ENCODE data around the gene CD22. TPM values are rescaled to one million over a fixed set of nuclear protein-coding genes. Genes with fewer than 3 reads are reported as not detected.

The CD22 gene
- not detected for total RNA-seq
- long read RNA-seq, partial matches to known transcripts, result 0 of 1 reads
- long read RNA-seq, other reads (novel, unspliced or antisense), result 1 of 1 reads

DNA sequence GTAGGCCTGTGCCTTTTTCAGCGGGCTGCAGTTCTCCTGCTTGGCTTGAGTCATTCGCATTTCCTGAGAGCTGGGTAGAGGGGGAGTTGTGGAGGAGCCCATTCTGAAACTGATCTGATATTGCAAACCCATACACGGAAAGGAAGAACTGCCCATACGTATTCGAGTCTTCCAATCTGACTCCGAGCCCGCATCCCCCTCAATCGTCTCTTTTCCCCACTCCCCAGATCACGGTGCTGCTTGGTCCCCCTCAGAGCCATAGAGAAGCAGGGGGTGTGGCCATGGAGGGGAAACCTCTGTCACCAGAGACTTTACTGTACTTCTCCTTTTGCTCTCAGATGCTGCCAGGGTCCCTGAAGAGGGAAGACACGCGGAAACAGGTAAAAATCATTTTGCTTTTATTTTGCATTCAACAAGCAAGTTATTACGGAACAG lies at the start of gene CD22:
CD22 (plus strand) TSS at position 337 of the 435 bp plus-strand sequence. CDS start 2,854 bp downstream, outside the sequence.
- peaks cover 75% of the 10 kb centered on the region for H3K27me3 ChIP-seq (ENCODE audit: low read depth)
- no peaks in the 10 kb centered on the region for H3K4me1 ChIP-seq
- no peak within 1 kb of the TSS for H3K27ac ChIP-seq (replicated peaks)
- H3K36me3 ChIP-seq, result no peaks in the 10 kb centered on the region
- DNase-seq, result no peak
- no peak for TF ChIP-seq CTCF (IDR thresholded peaks at IDR 0.05; ENCODE audit: borderline replicate concordance)
- no peaks in the 10 kb centered on the region for H3K9me3 ChIP-seq (replicated peaks)
- intact Hi-C loops (cut with micrococcal nuclease), result no loop called here
- H3K4me3 ChIP-seq, result no peak within 1 kb of the TSS

- TF ChIP-seq CTCF (IDR thresholded peaks at IDR 0.05; ENCODE audit: borderline replicate concordance), result no peak
- Histone ChIP-seq H3K4me3 (no peak overlapping the region), H3K27me3 (ENCODE audit: low read depth) (peaks cover 24% of the 10 kb centered on the region), H3K4me1 (peaks cover 11% of the 10 kb centered on the region), H3K36me3 (peaks cover 42% of the 10 kb centered on the region), H3K9me3 (replicated peaks) (no peaks in the 10 kb centered on the region), H3K27ac (replicated peaks) (no peak overlapping the region)
- DNase-seq, result no peak
- intact Hi-C loops (cut with micrococcal nuclease), result no loop called here
These were observed 49.6 kb upstream of the CD22 start for GRCh38 chr19:35279374-35279773.

GRCh38 chr19:35279985-35280821 lies 48.8 kb upstream of the CD22 start:
- TF ChIP-seq CTCF (IDR thresholded peaks at IDR 0.05; ENCODE audit: borderline replicate concordance), result no peak
- no peak overlapping the region for H3K27ac ChIP-seq (replicated peaks)
- intact Hi-C loops (cut with micrococcal nuclease), result no loop called here

GRCh38 chr19:35281303-35281702 lies 47.7 kb upstream of the CD22 start:
- Histone ChIP-seq H3K9me3 (replicated peaks) (no peaks in the 10 kb centered on the region), H3K27ac (replicated peaks) (no peak overlapping the region), H3K36me3 (peaks cover 30% of the 10 kb centered on the region), H3K4me3 (no peak overlapping the region), H3K27me3 (ENCODE audit: low read depth) (peaks cover 39% of the 10 kb centered on the region), H3K4me1 (peaks cover 11% of the 10 kb centered on the region)
- TF ChIP-seq CTCF (IDR thresholded peaks at IDR 0.05; ENCODE audit: borderline replicate concordance), result no peak
- intact Hi-C loops (cut with micrococcal nuclease), result no loop called here
- DNase-seq, result no peak

More at GRCh38 chr19:35279985-35280821, 48.8 kb upstream of the CD22 start:
- Histone ChIP-seq H3K4me1 (peaks cover 11% of the 10 kb centered on the region), H3K4me3 (no peak overlapping the region), H3K9me3 (replicated peaks) (no peaks in the 10 kb centered on the region), H3K27me3 (ENCODE audit: low read depth) (peaks cover 32% of the 10 kb centered on the region), H3K36me3 (peaks cover 38% of the 10 kb centered on the region)
- no peak for DNase-seq

- no peak for TF ChIP-seq CTCF (IDR thresholded peaks at IDR 0.05; ENCODE audit: borderline replicate concordance)
- intact Hi-C loops (cut with micrococcal nuclease), result no loop called here
- no peak for DNase-seq
- Histone ChIP-seq H3K36me3 (peaks cover under 1% of the 10 kb centered on the region), H3K27ac (replicated peaks) (no peak overlapping the region), H3K27me3 (ENCODE audit: low read depth) (peaks cover 60% of the 10 kb centered on the region), H3K4me3 (no peak overlapping the region), H3K9me3 (replicated peaks) (no peaks in the 10 kb centered on the region), H3K4me1 (peaks cover 11% of the 10 kb centered on the region)
These were observed 44.6 kb upstream of the CD22 start for GRCh38 chr19:35284153-35285094.
